ENCODE results near the gene UQCRC1. TPM values are rescaled to one million over a fixed set of nuclear protein-coding genes. Genes with fewer than 3 reads are reported as not detected.

The UQCRC1 gene
- total RNA-seq, 1 donor from 2014 or later, result 240 TPM

DNA sequence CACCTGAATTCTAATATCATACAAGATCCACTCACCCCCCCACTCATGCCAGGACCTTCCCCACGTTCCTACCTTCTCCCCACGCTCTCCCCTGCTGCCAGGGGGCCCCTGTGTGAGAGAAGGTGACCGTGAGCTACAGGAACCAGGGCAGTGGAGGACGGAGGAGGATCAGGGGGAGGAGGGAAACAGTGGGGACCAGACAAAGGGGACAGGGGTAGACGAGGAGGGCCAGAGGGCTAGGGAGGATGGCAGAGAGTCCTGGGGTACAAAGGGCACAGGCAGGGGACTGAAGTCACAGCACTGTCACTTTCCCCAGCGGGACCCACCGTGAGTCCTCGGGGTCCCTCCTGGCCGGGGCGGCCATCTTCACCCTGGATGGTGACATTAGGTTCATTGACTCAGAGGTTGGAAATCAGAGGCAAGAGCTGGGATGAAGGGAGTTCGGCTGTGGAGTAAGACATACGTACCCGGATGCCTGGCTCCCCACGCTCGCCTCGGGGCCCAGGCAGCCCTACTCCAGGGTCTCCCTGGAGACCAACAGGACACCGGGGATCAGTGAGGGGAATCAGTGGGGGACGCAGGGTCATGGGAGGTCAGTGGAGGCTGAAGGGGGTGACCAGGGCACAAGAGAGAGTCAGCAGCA, 39.5 kb downstream of the UQCRC1 start:
- H3K9me3 ChIP-seq (ENCODE audit: low read depth), result no peaks in the 10 kb centered on the region
- TF ChIP-seq EZH2phosphoT487 (IDR thresholded peaks at IDR 0.05) (no peak), EZH2 (IDR thresholded peaks at IDR 0.05) (no peak)
- TF ChIP-seq, protein P1, sequence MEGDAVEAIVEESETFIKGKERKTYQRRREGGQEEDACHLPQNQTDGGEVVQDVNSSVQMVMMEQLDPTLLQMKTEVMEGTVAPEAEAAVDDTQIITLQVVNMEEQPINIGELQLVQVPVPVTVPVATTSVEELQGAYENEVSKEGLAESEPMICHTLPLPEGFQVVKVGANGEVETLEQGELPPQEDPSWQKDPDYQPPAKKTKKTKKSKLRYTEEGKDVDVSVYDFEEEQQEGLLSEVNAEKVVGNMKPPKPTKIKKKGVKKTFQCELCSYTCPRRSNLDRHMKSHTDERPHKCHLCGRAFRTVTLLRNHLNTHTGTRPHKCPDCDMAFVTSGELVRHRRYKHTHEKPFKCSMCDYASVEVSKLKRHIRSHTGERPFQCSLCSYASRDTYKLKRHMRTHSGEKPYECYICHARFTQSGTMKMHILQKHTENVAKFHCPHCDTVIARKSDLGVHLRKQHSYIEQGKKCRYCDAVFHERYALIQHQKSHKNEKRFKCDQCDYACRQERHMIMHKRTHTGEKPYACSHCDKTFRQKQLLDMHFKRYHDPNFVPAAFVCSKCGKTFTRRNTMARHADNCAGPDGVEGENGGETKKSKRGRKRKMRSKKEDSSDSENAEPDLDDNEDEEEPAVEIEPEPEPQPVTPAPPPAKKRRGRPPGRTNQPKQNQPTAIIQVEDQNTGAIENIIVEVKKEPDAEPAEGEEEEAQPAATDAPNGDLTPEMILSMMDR (IDR thresholded peaks at IDR 0.05), result no peak
- no peaks in the 10 kb centered on the region for H3K9me3 Mint-ChIP-seq
- no peak for DNase-seq (ENCODE audit: low spot score)
- no peaks in the 10 kb centered on the region for H3K36me3 ChIP-seq
- H3K79me2 ChIP-seq (ENCODE audit: low read depth), result no peaks in the 10 kb centered on the region
- no peak overlapping the region for H3K9ac ChIP-seq
- peaks cover 9% of the 10 kb centered on the region for H3K36me3 Mint-ChIP-seq
- H3K4me3 ChIP-seq, result no peak overlapping the region
- H3K4me1 Mint-ChIP-seq, result no peaks in the 10 kb centered on the region
- H3K27ac Mint-ChIP-seq, result no peak overlapping the region
- no peak overlapping the region for H3K4me3 Mint-ChIP-seq
- H4K20me1 ChIP-seq (ENCODE audit: low read depth), result no peaks in the 10 kb centered on the region
- no peaks in the 10 kb centered on the region for H3K4me1 ChIP-seq
- H3K27me3 ChIP-seq, result no peaks in the 10 kb centered on the region
- H3F3A ChIP-seq (ENCODE audit: low read depth), result no peaks in the 10 kb centered on the region
- peaks cover 5% of the 10 kb centered on the region for H3K27me3 Mint-ChIP-seq (ENCODE audit: insufficient read depth, low read depth)
- no peak overlapping the region for H3K27ac ChIP-seq
- no peak overlapping the region for H3K4me2 ChIP-seq
- H2AFZ ChIP-seq (replicated peaks), result no peak overlapping the region

GRCh38 chr3:48569400-48569799, 40.0 kb downstream of the UQCRC1 start:
- H3K79me2 ChIP-seq (ENCODE audit: low read depth), result no peaks in the 10 kb centered on the region
- no peak overlapping the region for H3K4me2 ChIP-seq
- no peaks in the 10 kb centered on the region for H3K4me1 Mint-ChIP-seq
- no peak overlapping the region for H3K27ac ChIP-seq
- TF ChIP-seq EZH2 (IDR thresholded peaks at IDR 0.05), result no peak
- TF ChIP-seq, protein P1 (IDR thresholded peaks at IDR 0.05), result no peak
- H3K36me3 Mint-ChIP-seq, result peaks cover 9% of the 10 kb centered on the region
- DNase-seq (ENCODE audit: low spot score), result no peak
- no peaks in the 10 kb centered on the region for H3F3A ChIP-seq (ENCODE audit: low read depth)
- no peaks in the 10 kb centered on the region for H3K9me3 ChIP-seq (ENCODE audit: low read depth)
- H3K27me3 Mint-ChIP-seq (ENCODE audit: insufficient read depth, low read depth), result peaks cover 6% of the 10 kb centered on the region
- H3K9me3 Mint-ChIP-seq, result no peaks in the 10 kb centered on the region
- no peaks in the 10 kb centered on the region for H4K20me1 ChIP-seq (ENCODE audit: low read depth)
- no peak overlapping the region for H3K4me3 ChIP-seq
- H3K27me3 ChIP-seq, result no peaks in the 10 kb centered on the region
- no peak overlapping the region for H3K27ac Mint-ChIP-seq
- H3K4me1 ChIP-seq, result no peaks in the 10 kb centered on the region
- H2AFZ ChIP-seq (replicated peaks), result no peak overlapping the region
- no peak overlapping the region for H3K4me3 Mint-ChIP-seq
- H3K9ac ChIP-seq, result no peak overlapping the region
- H3K36me3 ChIP-seq, result no peaks in the 10 kb centered on the region

GRCh38 chr3:48568476-48568875, 41.0 kb downstream of the UQCRC1 start:
- no peak overlapping the region for H2AFZ ChIP-seq (replicated peaks)
- no peak for TF ChIP-seq EZH2 (IDR thresholded peaks at IDR 0.05)
- TF ChIP-seq, protein P1 (IDR thresholded peaks at IDR 0.05), result no peak
- no peak for TF ChIP-seq EZH2phosphoT487 (IDR thresholded peaks at IDR 0.05)
- no peak overlapping the region for H3K4me2 ChIP-seq
- no peaks in the 10 kb centered on the region for H4K20me1 ChIP-seq (ENCODE audit: low read depth)
- Mint-ChIP-seq H3K9me3 (no peaks in the 10 kb centered on the region), H3K36me3 (peaks cover 7% of the 10 kb centered on the region), H3K4me3 (no peak overlapping the region), H3K27me3 (ENCODE audit: insufficient read depth, low read depth) (peaks cover 6% of the 10 kb centered on the region), H3K27ac (no peak overlapping the region), H3K4me1 (peaks cover 8% of the 10 kb centered on the region)
- H3K4me3 ChIP-seq, result no peak overlapping the region
- H3K9me3 ChIP-seq (ENCODE audit: low read depth), result no peaks in the 10 kb centered on the region
- no peaks in the 10 kb centered on the region for H3K27me3 ChIP-seq
- no peaks in the 10 kb centered on the region for H3K79me2 ChIP-seq (ENCODE audit: low read depth)
- H3K9ac ChIP-seq, result no peak overlapping the region
- H3K36me3 ChIP-seq, result no peaks in the 10 kb centered on the region
- H3K4me1 ChIP-seq, result peaks cover 6% of the 10 kb centered on the region
- peaks cover 3% of the 10 kb centered on the region for H3F3A ChIP-seq (ENCODE audit: low read depth)
- H3K27ac ChIP-seq, result no peak overlapping the region
- no peak for DNase-seq (ENCODE audit: low spot score)
